GM19023 (cell line): Measurements from ENCODE around the gene FIGLA.
"Not testable (repeated sequence)": the region's sequence is repeated elsewhere in the genome, so short reads cannot be mapped to it uniquely, and the experiment has no call there.

Source experiments
- ATAC-seq: cut with Tn5 transposase; IDR thresholded peaks from one replicate; pipeline ENCODE4 v1.9.1; 2021; ENCODE audit warnings: mild to moderate bottlenecking, moderate library complexity; ENCODE audit not compliant: unreplicated experiment

FIGLA gene

GRCh38 chr2:70808983-70809958 is 18.8 kb upstream of the FIGLA start:
- no peak for ATAC-seq

DNA sequence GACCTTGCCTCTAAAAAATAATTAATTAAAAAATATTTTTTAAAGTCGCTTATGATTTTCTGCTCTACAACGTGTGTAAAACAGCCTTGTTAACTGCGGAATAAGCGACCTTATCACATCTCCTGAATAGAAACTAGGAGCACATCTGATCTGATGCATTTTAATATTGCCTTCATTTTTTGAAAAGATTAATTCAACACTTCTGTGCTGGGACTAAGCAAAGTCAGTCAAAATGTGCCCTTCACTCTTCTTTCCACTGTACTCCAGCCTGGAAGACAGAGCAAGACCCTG is 17.3 kb upstream of the FIGLA start:
- no peak for ATAC-seq

DNA sequence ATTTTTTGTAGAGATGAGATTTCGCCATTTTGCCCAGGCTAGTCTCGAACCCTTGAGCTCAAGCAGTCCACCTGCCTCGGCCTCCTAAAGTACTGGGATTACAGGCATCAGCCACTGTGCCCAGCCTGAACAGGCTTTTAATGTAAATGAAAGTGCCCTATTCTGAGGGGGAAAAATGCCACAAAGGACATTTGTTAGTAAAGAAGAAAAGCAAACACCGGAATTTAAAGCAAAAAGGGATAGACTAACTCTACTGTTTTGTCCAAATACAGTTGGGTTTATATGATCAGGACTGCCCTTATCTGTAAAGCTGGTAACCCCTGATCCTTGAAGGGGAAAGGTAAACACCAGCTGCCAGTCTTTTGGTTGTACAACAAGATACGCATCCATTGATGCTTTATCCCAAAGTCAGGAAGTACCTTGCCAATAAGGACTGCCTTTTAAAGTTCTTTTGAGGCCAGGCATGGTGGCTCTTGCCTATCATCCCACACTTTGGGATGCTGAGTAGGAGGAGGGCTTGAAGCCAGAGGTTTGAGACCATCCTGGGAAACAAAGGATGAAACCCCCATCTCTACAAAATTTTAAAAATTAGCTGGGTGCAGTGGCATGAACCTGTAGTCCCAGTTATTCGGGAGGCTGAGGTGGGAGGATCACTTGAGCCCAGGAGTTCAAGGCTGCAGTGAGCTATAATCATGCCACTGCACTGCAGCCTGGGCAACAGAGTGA is 16.8 kb upstream of the FIGLA start:
- no peak for ATAC-seq

GRCh38 chr2:70806620-70807019 is 16.2 kb upstream of the FIGLA start:
- no peak for ATAC-seq

GRCh38 chr2:70806013-70806412 is 15.6 kb upstream of the FIGLA start:
- ATAC-seq = no peak

GRCh38 chr2:70801607-70802263 is 11.3 kb upstream of the FIGLA start:
- no peak for ATAC-seq

DNA sequence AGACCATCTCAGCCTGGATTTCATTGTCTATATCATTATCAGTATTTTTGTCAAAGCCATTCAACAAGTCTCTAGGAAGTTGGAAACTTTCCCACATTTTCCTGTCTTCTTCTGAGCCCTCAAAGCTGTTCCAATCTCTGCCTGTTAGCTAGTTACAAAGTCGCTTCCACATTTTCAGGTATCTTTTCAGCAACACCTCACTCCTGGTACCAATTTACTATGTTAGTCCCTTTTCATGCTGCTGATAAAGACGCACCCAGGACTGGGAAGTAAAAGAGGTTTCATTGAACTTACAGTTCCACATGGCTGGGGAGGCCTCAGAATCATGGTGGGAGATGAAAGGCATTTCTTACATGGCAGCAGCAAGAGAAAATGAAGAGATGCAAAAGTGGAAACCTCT is 9.3 kb upstream of the FIGLA start:
- ATAC-seq = no peak

GRCh38 chr2:70797996-70798395 is 7.6 kb upstream of the FIGLA start:
- ATAC-seq = not testable (repeated sequence)

DNA sequence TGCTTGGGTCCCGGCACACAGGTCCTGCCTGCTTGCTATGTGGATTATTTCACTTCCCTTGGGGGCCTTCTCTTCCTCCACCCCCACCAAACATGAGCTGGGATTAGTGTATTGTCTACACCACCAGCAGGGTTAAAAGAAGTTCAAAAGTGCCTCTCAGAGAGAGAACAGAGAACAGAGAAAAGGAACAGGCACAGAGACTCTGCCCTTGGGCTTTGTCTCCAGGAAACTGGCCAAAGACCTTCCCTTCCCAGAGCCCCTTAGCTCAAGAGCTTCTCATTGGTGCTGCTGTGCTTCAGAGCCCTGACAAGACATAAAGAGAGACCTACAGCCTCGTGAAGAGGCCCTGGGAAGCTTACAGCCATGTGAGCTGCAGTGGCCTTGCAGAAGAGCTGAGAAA is 7.1 kb upstream of the FIGLA start:
- ATAC-seq = no peak

GRCh38 chr2:70796262-70796661 is 5.8 kb upstream of the FIGLA start:
- no peak for ATAC-seq

DNA sequence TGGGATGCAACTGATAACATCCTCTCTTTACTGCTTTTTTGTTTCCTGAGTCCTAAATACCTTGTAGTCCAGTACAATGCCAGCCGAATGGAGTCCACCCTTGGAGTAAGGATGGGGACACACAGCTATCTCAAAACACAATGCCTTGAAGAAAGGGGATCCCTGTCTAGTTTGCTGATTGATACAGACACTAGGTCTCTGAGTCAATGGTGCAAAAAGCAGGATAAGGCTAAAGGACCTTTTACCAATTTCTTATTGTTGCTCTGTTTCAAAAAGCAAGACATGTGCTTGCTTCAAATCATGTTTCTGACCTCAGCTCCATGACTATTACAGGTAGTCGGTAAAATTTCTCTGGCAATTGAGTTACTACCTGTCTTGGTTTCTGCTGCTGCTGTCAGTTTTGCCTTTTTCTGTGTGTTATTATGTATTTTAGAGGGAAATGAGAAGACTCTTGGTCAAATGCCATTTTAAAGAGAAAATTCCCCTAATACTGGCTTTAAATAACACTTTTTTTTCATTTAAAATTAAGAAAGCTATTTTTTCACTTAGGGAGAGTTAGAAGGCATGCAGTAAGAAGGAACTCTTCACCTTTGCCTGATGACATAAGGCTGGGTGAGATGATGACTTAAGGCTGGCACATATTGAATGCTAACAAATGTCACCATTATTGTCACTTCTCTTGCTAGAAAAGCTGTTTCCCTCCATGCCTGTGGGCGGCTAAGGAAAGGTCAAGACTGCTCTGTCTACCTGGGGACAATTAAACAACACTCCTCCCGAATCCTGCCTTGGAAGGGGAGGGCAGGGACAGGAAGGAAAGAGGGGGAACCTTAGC is 4.9 kb upstream of the FIGLA start:
- ATAC-seq = no peak

- ATAC-seq = no peak
These were observed 3.0 kb upstream of the FIGLA start for GRCh38 chr2:70793450-70793849.

DNA sequence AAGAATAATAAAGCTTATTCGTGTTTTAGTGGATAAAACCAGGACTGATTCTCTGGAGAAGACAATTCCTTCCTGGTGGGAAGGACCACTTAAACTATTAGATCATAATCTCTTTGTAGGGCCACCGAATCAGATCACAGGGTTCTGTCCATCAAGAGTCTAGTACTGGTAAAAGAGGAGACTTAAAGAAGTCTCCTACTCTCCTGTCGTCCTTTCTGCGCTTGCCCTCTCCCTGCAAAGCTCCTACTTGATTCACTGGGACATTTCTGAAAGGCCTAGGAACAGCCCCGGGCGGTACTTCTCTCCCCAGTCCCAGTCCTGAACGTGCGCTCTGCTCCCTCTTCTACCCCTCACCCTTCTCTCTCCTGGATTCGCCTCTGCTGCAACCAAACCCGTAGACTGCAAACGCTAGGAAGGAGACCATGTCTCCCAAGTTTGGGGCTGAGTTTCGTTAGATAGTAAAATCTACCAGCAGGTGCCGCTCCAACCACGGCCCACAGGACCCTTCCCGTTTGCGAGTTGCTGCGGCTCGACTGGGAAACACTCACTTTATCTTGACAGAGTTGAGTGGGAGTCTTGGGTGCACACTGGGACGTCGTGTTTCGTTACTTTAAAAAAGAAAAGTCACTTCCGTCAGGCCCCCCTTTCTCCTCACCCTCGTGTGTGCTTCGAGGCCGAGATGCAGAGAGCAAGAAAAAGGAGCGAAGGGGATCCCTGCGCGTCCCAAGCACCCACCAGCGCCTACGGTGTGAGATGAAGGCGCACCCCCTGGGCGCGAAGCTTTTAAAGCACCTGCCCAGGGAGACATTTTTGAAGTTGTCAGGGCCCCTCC is 923 bp downstream of the FIGLA start:
- no peak for ATAC-seq

DNA sequence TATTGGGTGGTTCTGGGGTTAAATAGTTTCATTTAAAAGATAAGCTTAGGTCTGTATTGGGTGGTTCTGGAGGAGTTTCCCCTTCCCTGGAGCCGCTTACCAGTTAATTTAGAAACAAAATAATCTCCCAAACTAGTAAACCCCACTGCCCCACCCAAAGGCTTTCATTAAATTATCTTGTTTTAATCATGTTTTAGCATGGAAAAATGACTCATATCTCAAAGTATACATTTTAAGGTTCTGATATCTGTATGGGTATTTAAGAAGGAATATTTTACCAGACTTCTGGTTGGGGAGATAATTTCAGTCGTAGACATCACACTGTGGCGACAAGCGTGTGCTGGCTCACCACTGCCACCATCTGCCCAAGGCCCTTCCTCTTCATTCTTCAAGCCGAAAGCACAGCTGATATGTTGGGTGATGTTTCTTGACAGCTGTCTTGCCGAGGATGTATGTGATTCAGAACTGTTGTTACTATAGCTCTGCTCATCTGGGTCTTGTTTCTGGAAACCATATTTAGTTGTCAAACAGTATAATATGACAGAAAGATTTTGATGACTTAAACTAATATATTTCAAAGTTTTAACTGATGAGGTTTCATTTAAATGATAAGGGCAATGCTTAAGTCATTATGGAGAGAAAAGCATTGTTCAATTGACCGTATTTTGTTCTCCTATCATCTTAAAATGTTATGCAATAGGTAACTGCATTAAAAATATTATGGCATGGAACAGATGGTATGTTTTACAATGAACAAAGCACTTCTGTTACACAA is 5.1 kb downstream of the FIGLA start:
- ATAC-seq = no peak

DNA sequence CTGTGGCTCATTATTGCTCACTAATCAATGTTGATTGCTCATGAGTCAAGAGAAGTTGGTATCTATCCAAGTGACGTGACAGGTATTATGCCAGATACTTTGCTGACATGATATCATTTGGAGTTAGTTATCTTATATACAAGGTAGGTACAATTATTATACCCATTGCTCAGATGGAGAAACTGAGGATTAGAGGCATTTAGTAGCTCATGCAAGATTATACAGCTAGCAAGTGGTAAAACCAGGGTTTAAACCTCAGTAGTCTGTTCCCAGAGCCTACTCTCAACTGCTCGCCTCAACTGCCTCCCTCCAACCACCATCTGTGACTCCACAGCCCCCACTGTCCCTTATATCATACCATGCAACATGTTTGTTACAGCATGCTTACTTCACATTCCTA is 6.1 kb downstream of the FIGLA start:
- ATAC-seq = no peak

DNA sequence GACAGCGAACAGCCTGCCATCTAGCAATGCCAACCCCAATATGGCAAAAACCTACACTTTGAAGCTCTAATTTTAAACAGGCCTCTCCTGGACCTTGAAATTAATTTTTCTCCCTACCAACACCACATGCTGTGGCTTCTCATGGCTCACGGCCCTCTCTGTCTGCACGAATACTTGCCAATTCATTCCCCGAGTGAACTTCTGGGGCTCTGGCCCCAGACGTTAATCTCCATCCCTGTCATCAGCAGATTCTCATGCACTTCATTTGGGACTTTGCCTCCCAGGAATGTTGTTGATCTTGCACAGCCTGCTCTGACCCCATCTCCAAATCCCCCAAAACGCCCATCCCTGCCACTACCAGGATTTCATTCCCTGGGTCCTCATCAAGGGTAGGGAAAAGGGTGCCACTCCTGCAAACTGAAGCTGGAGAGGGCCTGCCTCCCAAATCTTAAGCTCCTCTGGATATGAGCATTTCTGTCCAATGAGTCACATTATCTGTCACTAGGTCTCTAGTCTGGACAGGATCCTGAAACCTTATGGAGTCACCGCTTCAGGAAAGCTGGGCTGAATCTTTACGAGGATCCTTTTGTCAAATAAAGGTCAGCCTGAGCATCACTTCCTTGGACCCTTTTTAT is 10.4 kb downstream of the FIGLA start:
- ATAC-seq = no peak

GRCh38 chr2:70779491-70779890 is 11.0 kb downstream of the FIGLA start:
- ATAC-seq = no peak

- ATAC-seq = no peak
These were observed 11.8 kb downstream of the FIGLA start for GRCh38 chr2:70778676-70779075.

- ATAC-seq = no peak
These were observed 13.0 kb downstream of the FIGLA start for GRCh38 chr2:70777450-70777849.
